K562 (cell line): ENCODE measurements around the gene EPGN. TPM values are rescaled to one million over a fixed set of nuclear protein-coding genes. Genes with fewer than 3 reads are reported as not detected.

Experiments used
- CEBPB ChIP-seq: fragments of 450-650 bp; IDR thresholded peaks from 2 replicates; pipeline ENCODE4 v1.6.1; 2016; ENCODE audit warnings: missing genetic modification characterization, missing compliant biosample characterization
- CXXC5 ChIP-seq: fragments of 250-450 bp; sonication (Bioruptor Pico); IDR thresholded peaks from 2 replicates; pipeline ENCODE4 v1.8.0; 2022; ENCODE audit warnings: inconsistent platforms, mild to moderate bottlenecking, moderate library complexity
- ESRRA ChIP-seq: fragments of 450-650 bp; IDR thresholded peaks from 2 replicates; pipeline ENCODE4 v1.6.1; 2014; ENCODE audit warnings: low read depth, mild to moderate bottlenecking, moderate library complexity, borderline replicate concordance
- KAT8 ChIP-seq: fragments of 450-650 bp; IDR thresholded peaks from 2 replicates; pipeline ENCODE4 v1.6.1; 2016; ENCODE audit warnings: low read depth, mild to moderate bottlenecking
- KDM2B ChIP-seq: fragments of 250-450 bp; sonication (Bioruptor Pico); IDR thresholded peaks from 2 replicates; pipeline ENCODE4 v1.8.0; 2021; ENCODE audit warnings: mild to moderate bottlenecking, moderate library complexity
- MAFG ChIP-seq: fragments of 450-650 bp; conservative IDR thresholded peaks from 2 replicates; pipeline ENCODE4 v1.6.1; 2016; ENCODE audit warnings: missing genetic modification characterization, missing compliant biosample characterization
- NONO ChIP-seq, 2 experiments: fragments of 200-400 bp in 1 of 2; fragments of 450-650 bp in 1 of 2; formaldehyde crosslinking in 1 of 2; IDR thresholded peaks; 2 replicates each; pipeline ENCODE4 v1.6.1; 2017; ENCODE audit warnings: low read depth in 2 of 2, mild to moderate bottlenecking in 2 of 2, moderate library complexity in 2 of 2, low read length in 1 of 2
- PTBP1 ChIP-seq: fragments of 200-400 bp; formaldehyde crosslinking; IDR thresholded peaks from 2 replicates; pipeline ENCODE4 v1.6.1; 2017; ENCODE audit warnings: low read depth, low read length
- ZNF239 ChIP-seq: fragments of 250-450 bp; sonication (Bioruptor Pico); IDR thresholded peaks from 2 replicates; pipeline ENCODE4 v1.4.0; 2020; ENCODE audit warnings: mild to moderate bottlenecking
- polyA plus RNA-seq, 8 experiments: library from polyadenylated mRNA; depleted of rRNA in 4 of 8; stranded (reverse) in 5 of 8; unstranded in 3 of 8; fragments of >200 nt; fragmentation: Nextera tagmentation in 2 of 8; fragmentation: Illumina TruSeq in 1 of 8; extraction: Ambion mirVana in 2 of 8; extraction: Trizol in 1 of 8; gene quantifications; 2 replicates each; pipeline versions ENCODE4 v1.2.1 to v1.2.3, GENCODE V29; 2011 to 2014; ENCODE audit warnings: inconsistent platforms in 1 of 8, missing spikeins in 1 of 8
- total RNA-seq, 7 experiments: library from RNA; depleted of rRNA in 6 of 7; stranded (reverse); fragments of >200 nt in 6 of 7; fragmentation: Illumina TruSeq in 2 of 7; extraction: Trizol in 2 of 7; gene quantifications; 2 replicates each; pipeline versions ENCODE4 v1.2.1 to v1.2.3, GENCODE V29; 2011 to 2021; ENCODE audit warnings: low replicate concordance in 1 of 7
- TF ChIP-seq, protein P1 (sequence below): fragments of 250-450 bp; sonication (Bioruptor Pico); IDR thresholded peaks from 2 replicates; pipeline ENCODE4 v1.4.0; 2020
- TF ChIP-seq, protein P2 (sequence below), 2 experiments: fragments of 450-650 bp; IDR thresholded peaks; 2 replicates each; pipeline ENCODE4 v1.6.1; 2018; ENCODE audit warnings: mild to moderate bottlenecking in 2 of 2, low read depth in 1 of 2; ENCODE audit not compliant: partially characterized antibody in 2 of 2
- TF ChIP-seq, protein P3 (sequence below), 2 experiments: fragments of 150-350 bp in 1 of 2; IDR thresholded peaks; 2 replicates each; pipeline ENCODE4 v1.6.1; 2012 to 2016; ENCODE audit warnings: low read depth in 2 of 2, low read length in 2 of 2, mild to moderate bottlenecking in 1 of 2, moderate library complexity in 1 of 2
- TF ChIP-seq, protein P4 (sequence below): fragments of 450-650 bp; formaldehyde crosslinking; IDR thresholded peaks from 2 replicates; pipeline ENCODE4 v1.4.0; 2020; ENCODE audit warnings: mild to moderate bottlenecking, moderate library complexity

The EPGN gene
- total and polyA plus RNA-seq, 9 of the 15 experiments (the other 6 are each of a cell fraction or from before 2014, with no cell fraction given) = 0.10 to 0.56 TPM; not detected in 7

DNA sequence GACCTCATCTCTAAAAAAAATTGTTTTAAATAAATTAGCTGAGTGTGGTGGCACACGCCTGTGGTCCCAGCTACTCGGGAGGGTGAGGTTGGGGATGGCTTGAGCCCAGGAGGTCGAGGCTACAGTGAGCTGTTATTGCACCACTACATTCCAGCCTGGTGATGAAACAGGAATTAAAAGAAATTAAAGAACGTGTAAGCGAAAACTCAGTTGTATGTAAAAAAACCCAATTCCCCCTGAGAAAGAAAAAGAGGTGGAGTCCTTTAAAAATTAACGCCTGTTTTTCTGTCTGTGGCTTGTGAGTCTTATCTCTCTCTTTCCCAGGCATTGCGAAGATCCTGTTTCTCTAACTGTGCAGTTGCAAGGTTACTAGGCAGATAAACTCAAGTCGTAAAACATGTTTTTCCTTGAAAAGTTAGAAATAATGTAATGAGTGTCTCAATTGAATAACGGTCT is 22.1 kb downstream of the EPGN start (continued):
- TF ChIP-seq CEBPB (peak; percentile 77), NONO (IDR thresholded peaks at IDR 0.05; ENCODE audit: low read depth in 2 of 2, low read length in 1 of 2) (no peak; a peak in 1 of 4 replicates), CXXC5 (peak; percentile 70), KAT8 (no peak), KDM2B (CRISPR knock-in tag) (no peak), ESRRA (no peak), PTBP1 (no peak), ZNF239 (no peak), MAFG (no peak)
- TF ChIP-seq, protein P1, sequence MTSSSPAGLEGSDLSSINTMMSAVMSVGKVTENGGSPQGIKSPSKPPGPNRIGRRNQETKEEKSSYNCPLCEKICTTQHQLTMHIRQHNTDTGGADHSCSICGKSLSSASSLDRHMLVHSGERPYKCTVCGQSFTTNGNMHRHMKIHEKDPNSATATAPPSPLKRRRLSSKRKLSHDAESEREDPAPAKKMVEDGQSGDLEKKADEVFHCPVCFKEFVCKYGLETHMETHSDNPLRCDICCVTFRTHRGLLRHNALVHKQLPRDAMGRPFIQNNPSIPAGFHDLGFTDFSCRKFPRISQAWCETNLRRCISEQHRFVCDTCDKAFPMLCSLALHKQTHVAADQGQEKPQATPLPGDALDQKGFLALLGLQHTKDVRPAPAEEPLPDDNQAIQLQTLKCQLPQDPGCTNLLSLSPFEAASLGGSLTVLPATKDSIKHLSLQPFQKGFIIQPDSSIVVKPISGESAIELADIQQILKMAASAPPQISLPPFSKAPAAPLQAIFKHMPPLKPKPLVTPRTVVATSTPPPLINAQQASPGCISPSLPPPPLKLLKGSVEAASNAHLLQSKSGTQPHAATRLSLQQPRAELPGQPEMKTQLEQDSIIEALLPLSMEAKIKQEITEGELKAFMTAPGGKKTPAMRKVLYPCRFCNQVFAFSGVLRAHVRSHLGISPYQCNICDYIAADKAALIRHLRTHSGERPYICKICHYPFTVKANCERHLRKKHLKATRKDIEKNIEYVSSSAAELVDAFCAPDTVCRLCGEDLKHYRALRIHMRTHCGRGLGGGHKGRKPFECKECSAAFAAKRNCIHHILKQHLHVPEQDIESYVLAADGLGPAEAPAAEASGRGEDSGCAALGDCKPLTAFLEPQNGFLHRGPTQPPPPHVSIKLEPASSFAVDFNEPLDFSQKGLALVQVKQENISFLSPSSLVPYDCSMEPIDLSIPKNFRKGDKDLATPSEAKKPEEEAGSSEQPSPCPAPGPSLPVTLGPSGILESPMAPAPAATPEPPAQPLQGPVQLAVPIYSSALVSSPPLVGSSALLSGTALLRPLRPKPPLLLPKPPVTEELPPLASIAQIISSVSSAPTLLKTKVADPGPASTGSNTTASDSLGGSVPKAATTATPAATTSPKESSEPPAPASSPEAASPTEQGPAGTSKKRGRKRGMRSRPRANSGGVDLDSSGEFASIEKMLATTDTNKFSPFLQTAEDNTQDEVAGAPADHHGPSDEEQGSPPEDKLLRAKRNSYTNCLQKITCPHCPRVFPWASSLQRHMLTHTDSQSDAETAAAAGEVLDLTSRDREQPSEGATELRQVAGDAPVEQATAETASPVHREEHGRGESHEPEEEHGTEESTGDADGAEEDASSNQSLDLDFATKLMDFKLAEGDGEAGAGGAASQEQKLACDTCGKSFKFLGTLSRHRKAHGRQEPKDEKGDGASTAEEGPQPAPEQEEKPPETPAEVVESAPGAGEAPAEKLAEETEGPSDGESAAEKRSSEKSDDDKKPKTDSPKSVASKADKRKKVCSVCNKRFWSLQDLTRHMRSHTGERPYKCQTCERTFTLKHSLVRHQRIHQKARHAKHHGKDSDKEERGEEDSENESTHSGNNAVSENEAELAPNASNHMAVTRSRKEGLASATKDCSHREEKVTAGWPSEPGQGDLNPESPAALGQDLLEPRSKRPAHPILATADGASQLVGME (CRISPR knock-in tag) = no peak
- TF ChIP-seq, protein P2, sequence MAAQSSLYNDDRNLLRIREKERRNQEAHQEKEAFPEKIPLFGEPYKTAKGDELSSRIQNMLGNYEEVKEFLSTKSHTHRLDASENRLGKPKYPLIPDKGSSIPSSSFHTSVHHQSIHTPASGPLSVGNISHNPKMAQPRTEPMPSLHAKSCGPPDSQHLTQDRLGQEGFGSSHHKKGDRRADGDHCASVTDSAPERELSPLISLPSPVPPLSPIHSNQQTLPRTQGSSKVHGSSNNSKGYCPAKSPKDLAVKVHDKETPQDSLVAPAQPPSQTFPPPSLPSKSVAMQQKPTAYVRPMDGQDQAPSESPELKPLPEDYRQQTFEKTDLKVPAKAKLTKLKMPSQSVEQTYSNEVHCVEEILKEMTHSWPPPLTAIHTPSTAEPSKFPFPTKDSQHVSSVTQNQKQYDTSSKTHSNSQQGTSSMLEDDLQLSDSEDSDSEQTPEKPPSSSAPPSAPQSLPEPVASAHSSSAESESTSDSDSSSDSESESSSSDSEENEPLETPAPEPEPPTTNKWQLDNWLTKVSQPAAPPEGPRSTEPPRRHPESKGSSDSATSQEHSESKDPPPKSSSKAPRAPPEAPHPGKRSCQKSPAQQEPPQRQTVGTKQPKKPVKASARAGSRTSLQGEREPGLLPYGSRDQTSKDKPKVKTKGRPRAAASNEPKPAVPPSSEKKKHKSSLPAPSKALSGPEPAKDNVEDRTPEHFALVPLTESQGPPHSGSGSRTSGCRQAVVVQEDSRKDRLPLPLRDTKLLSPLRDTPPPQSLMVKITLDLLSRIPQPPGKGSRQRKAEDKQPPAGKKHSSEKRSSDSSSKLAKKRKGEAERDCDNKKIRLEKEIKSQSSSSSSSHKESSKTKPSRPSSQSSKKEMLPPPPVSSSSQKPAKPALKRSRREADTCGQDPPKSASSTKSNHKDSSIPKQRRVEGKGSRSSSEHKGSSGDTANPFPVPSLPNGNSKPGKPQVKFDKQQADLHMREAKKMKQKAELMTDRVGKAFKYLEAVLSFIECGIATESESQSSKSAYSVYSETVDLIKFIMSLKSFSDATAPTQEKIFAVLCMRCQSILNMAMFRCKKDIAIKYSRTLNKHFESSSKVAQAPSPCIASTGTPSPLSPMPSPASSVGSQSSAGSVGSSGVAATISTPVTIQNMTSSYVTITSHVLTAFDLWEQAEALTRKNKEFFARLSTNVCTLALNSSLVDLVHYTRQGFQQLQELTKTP (IDR thresholded peaks at IDR 0.05; ENCODE audit: low read depth in 1 of 2, partially characterized antibody in 2 of 2) = peak in 1 of 2 experiments; percentile 66
- TF ChIP-seq, protein P3, sequence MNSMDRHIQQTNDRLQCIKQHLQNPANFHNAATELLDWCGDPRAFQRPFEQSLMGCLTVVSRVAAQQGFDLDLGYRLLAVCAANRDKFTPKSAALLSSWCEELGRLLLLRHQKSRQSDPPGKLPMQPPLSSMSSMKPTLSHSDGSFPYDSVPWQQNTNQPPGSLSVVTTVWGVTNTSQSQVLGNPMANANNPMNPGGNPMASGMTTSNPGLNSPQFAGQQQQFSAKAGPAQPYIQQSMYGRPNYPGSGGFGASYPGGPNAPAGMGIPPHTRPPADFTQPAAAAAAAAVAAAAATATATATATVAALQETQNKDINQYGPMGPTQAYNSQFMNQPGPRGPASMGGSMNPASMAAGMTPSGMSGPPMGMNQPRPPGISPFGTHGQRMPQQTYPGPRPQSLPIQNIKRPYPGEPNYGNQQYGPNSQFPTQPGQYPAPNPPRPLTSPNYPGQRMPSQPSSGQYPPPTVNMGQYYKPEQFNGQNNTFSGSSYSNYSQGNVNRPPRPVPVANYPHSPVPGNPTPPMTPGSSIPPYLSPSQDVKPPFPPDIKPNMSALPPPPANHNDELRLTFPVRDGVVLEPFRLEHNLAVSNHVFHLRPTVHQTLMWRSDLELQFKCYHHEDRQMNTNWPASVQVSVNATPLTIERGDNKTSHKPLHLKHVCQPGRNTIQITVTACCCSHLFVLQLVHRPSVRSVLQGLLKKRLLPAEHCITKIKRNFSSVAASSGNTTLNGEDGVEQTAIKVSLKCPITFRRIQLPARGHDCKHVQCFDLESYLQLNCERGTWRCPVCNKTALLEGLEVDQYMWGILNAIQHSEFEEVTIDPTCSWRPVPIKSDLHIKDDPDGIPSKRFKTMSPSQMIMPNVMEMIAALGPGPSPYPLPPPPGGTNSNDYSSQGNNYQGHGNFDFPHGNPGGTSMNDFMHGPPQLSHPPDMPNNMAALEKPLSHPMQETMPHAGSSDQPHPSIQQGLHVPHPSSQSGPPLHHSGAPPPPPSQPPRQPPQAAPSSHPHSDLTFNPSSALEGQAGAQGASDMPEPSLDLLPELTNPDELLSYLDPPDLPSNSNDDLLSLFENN (IDR thresholded peaks at IDR 0.05; ENCODE audit: low read depth in 2 of 2, low read length in 2 of 2) = no peak
- TF ChIP-seq, protein P4, sequence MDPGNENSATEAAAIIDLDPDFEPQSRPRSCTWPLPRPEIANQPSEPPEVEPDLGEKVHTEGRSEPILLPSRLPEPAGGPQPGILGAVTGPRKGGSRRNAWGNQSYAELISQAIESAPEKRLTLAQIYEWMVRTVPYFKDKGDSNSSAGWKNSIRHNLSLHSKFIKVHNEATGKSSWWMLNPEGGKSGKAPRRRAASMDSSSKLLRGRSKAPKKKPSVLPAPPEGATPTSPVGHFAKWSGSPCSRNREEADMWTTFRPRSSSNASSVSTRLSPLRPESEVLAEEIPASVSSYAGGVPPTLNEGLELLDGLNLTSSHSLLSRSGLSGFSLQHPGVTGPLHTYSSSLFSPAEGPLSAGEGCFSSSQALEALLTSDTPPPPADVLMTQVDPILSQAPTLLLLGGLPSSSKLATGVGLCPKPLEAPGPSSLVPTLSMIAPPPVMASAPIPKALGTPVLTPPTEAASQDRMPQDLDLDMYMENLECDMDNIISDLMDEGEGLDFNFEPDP (CRISPR knock-in tag) = no peak
